ENCODE data around the gene SHANK3.
"Not testable (repeated sequence)": the region's sequence is repeated elsewhere in the genome, so short reads cannot be mapped to it uniquely, and the experiment has no call there.

The SHANK3 gene

DNA sequence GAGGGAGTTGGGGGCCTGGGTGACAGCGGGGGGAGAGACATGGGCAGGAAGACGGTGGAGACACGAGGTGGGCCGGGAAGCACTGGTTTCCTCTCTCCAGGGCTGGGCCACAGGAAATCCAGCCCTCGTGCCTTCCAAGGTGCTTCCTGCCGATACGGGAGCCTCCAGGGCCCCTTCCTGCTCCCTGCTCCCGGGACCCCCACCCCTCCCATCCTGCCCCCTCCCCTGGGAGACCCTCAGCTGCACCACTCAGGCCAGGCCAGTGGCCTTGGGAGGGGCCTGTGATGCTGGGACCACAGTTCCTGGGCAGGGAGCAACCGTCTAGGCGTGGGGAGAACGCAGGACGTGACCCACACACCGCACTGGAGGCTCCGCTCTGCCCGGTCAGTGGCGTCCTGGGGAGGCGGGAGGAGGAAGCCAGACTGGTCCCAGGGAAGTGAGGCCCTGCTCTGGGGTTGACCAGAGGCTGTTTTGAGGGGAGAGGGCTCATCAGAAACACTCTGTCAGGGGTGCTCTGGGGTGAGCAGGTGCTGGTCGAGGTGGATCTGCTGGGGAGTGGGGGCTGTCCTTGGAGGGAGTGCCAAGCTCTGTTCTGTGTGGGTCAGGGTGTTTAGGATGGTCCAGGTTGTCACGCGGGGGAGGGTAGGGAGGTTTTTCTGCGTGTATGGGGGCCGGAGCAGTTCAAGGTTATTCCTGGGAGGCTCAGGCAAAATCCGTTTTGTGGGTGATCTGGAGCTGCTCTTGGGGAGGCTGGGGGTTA is at the start of gene SHANK3:
Gene SHANK3 (plus strand): TSS at position 353 of the 760 bp plus-strand sequence.
- no peak for DNase-seq

DNA sequence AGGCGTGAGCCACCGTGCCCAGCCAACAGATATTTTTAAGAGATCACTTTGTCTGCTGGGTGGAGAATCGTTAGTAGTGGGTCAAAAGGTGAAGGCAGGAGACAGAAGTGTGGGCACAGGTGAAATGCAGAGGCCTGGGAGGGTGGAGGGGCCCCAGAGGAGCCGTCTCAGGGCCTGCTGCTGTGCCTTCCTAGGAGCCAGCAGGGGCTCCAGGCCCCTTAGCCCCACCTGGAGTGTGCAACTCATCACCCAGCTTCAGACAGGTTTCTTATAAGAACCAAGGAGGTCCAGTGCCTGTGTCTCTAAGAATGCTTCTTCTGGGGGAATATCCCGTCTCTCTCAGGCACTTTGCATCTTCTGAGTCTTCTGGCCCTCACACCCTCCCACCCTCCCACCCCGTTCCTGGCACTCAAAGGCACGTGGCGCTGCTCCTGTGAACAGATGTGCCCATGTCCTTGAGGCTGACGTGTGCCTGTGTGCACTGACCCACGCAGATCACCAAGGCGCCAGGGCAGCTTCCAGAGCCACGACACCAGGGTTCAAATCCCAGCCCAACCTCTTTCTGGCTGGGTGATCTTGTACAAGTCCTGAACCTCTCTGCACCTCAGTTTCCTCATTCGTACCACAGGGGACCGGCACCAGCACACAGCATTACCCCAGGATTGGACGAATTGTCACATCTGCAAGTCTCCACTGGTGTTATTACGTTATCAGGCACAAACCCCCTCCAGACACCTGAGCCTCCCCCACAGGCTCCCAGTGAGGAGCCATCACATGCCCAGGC is 48.1 kb upstream of the SHANK3 start:
- DNase-seq = no peak

GRCh38 chr22:50625131-50625567 is 47.5 kb upstream of the SHANK3 start:
- DNase-seq = no peak

DNA sequence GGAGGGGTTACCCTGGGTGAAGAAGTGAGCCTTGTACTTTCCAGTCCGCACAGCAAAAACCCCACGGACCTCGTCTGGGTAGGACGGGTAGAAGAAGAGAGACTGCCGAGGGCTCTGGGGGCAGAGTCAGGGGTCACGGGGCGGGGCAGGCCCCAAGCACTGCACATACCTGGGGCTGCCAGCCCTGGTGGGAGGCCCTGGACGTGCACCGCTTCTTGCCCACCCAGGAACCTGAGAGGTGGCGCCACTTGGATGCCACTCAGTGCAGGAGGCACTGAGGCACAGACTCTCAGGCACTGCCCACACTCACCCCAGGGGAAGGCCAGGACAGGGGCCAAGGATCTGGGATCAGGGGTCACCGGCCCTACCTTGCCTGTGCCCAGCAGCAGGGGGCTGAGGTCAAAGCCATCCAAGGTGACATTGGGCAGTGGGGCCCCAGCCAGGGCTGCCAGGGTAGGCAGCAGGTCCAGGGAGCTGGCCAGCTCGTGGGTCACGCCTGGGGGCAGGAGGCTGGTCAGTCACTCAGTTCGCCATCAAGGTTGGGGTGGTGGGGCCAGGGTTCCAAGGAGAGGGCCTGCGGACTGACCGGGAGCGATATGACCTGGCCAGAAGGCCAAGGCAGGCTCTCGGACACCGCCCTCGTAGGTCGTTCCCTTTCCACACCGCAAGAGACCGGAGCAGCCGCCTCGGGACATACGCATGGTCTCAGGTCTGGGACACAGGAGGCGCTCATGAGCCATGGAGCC is 46.9 kb upstream of the SHANK3 start:
- no peak for DNase-seq

DNA sequence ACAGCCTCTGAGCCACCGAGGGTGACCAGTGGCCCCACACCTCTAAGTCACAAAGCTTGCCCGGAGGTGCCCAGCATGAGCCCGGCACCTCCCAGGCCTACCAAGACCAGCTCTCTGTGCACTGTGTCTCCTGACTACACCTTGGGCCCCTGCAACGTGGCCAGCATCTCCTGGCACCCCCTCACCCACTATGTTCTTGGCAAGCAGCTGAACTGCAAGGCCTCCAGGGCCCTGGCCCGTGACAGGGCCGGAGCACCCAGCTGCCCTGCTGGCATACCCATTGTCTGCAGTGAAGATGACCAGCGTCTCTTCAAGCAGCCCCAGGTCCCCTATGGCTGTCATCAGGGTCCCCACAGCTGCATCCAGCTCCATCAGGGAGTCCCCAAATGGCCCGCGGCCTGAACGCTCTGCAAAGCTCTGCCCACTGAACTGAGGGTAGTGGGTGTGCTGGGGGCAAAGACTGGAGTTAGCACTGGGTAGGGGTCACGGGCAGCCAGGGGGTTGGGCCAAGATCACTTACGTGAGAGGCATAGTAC is 46.2 kb upstream of the SHANK3 start:
- no peak for DNase-seq

- DNase-seq = no peak
These were observed 45.6 kb upstream of the SHANK3 start for GRCh38 chr22:50626850-50627641.

- DNase-seq = peak; percentile 80
These were observed 44.7 kb upstream of the SHANK3 start, which contains the start of gene ARSA for GRCh38 chr22:50627642-50628542. Gene ARSA, minus strand, starts transcription at chr22:50628152. Its CDS starts 373 bp downstream, at chr22:50627779.

DNA sequence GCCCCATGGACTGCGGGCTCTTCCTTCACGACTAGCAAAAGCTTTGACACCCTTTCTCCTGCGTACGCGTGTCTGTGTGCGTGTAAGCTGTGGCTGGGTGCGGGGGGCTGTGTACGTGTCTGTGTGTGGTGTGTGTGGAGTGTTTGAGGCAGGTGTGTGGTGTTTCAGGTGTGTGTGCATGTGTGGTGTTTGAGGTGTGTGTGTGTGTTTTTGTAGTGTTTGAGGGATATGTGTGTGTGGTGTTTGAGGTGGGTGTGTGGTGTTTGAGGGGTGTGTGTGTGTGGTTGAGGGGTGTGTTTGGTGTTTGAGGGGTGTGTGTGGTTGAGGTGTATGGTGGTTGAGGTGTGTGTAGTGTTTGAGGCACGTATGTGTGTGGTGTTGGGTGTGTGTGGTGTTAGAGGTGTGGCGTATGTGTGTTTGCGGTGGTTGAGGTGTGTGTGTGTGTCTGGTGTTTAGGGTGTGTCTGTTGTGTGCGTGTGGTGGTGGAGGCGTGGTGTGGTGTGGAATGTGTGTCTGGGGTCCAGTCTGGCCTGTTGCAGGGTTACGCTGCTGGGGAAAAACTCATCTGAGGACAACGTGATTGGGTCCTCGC is 44.0 kb upstream of the SHANK3 start:
- no peak for DNase-seq

GRCh38 chr22:50630376-50630775 is 42.2 kb upstream of the SHANK3 start:
- DNase-seq = no peak

DNA sequence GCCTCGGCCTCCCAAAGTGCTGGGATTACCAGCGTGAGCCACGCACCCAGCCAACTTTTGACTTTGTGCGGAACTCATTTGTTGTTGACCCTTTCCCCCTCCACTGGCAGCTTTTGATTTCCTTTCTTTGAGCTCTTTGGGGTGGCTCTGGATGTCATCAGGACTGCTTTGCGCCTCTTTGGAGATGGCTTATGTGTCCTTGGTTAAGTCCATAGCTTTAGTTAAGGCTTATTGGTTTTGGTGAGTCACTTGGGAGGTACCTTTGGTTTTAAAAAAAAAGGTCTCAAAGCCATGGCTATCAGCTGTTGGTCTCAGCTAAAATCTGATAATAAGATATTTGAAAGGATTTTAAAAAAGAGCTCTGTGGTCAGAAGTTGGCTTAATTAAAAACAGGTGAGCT is 39.5 kb upstream of the SHANK3 start:
- DNase-seq = no peak

DNA sequence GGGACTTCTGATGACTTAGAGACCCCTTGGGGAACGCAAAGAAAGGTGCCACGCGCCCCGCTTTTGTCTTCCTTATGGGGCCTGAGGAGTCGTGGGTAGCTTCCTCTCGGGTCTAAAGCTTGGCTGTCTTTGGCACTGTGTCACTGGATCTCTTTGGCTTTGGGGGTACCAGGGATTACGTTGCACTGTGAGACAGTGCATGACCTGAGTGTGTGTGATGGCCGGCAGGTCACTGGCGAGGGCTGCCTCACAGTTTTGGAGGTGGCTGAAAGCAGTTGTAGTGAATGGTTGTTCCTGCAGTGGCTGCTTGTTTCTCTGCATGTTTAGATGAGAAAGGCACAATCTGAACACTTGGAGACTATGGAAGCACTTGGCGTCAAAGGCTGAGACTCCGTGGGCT is 38.9 kb upstream of the SHANK3 start:
- no peak for DNase-seq

DNA sequence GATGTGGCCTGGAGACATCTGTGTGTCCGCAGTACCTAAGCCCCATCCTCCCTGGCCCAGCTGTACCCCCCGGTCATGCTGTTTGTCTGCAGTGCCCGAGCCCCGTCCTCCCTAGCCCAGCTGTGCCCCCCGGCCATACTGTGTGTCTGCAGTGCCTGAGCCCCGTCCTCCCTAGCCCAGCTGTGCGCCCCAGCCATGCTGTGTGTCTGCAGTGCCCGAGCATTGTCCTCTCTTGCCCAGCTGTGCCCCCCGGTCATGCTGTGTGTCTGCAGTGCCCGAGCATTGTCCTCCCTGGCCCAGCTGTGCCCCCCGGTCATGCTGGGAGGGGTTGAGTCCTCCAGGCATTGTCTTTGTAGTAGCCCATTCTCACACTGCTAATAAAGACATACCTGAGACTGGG is 37.0 kb upstream of the SHANK3 start:
- DNase-seq = no peak

DNA sequence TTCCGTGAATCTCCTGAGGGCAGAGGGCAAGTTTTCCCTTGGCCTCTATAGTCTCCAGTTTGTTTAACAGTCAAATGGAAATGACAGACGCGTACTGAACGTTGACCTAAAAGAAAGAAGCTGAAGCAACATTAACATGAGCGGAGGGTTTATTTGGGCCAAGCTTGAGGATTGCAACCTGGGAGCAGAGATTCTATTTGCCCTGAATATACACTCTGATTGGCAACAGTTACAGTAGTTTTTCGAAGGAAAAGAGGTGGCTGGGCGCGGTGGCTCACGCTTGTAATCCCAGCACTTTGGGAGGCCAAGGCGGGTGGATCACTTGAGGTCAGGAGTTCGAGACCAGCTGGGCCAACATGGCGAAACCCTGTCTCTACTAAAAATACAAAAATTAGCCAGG is 32.3 kb upstream of the SHANK3 start:
- DNase-seq = not testable (repeated sequence)

- no peak for DNase-seq
These were observed 31.6 kb upstream of the SHANK3 start for GRCh38 chr22:50640857-50641647.

DNA sequence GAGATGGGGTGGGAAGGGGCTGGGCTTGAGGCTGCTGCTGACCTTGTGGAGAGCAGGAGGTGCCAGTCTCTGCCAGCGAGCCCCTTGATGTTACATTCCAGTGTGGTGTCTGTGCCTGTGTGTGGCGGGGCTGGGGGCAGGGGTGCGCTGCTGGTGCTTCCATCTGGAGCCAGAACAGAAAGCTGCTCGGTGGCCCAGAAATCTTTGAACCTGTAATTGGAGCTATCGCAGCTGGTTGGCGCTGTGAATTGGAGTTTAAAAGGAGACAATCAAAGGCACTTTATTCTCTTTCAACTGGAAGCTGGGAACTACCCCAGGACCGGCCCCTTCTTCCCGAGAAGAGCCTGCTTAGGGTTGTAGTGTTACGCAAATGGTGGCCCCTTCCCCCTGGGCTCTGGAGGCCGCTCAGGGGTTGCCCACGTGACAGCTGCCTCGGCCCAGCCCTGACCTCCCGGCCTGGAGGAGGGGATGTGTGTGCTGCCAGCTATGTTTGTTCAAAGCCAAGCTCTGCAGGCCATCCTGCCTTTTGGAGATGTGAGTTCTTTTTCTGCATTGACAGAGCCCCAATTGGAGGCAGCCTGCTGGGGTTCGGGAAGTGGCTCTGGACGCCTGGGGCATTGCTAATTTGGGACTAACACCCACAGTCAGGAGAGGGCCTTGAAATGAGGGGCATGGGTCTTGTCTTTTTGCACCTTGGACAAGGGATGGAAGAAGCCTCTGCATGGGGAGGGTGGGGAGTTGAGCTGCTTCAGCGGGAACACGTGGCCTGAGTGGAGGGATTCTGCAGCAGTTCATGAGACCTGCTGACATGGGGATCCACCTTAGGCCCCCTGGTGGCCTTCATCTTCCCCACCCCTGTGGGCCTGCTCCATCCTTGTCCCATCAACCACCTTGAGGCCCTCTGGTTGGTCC is 30.7 kb upstream of the SHANK3 start:
- no peak for DNase-seq

DNA sequence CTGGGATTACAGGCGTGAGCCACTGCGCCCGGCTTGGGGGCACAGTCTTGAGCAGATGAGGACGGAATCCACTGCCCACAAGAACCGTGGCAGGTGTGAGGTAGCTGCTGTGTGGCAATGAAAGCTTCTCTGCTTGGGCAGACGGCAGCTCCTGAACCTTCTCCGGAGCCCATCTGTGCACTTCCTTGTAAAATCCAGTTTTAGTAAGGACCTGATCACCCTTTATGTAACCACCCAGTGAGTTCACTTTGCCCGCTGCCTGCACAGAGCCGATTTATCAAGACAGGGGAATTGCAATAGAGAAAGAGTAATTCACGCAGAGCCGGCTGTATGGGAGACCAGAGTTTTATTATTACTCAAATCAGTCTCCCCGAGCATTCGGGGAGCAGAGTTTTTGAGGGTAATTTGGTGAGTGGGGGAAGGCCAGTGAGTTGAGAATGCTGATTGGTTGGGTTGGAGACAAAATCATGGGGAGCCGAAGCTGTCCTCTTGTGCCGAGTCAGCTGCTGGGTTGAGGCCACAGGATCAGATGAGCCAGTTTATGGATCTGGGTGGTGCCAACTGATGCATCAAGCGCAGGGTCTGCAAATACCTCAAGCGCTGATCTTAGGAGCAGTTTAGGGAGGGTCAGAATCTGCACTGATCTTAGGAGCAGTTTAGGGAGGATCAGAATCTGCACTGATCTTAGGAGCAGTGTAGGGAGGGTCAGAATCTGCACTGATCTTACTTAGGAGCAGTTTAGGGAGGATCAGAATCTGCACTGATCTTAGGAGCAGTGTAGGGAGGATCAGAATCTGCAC is 29.4 kb upstream of the SHANK3 start:
- DNase-seq = not testable (repeated sequence)

- DNase-seq = not testable (repeated sequence)
These were observed 28.9 kb upstream of the SHANK3 start for GRCh38 chr22:50643821-50644101.

- DNase-seq = no peak
These were observed 19.4 kb upstream of the SHANK3 start for GRCh38 chr22:50653256-50653655.

Measured in activated CD4-positive, alpha-beta T cell treated with anti-CD3 and anti-CD28 coated beads for 48 hours (primary cell).